DMS 273 (cell line): ENCODE results near the gene TBC1D1.

Source experiments
- DNase-seq: peaks from one replicate; lab custom pipeline; 2025; ENCODE audit not compliant: unreplicated experiment; lab: John Stamatoyannopoulos, UW

TBC1D1 gene

GRCh38 chr4:38119668-38120385, 228.9 kb downstream of the TBC1D1 start:
- DNase-seq, result no peak

DNA sequence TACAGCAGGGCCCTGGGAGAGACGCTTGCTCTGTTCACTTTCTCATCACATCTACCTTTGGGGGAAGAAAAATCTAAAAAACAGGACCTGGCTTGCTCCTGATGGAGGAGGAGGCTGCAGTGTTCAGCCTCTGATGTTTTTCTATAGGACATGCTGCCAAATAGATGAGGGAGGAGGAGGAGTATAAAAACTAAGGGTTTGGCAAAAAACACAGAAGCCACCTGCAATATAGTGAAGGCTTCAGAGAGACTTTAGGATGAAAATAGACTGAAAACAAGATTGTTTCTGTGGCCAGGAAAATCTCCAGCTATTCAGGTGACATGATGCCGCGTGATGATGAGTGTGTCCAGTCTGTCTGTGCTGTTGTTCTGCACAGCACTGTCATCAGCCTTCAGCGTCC, 229.9 kb downstream of the TBC1D1 start:
- no peak for DNase-seq

DNA sequence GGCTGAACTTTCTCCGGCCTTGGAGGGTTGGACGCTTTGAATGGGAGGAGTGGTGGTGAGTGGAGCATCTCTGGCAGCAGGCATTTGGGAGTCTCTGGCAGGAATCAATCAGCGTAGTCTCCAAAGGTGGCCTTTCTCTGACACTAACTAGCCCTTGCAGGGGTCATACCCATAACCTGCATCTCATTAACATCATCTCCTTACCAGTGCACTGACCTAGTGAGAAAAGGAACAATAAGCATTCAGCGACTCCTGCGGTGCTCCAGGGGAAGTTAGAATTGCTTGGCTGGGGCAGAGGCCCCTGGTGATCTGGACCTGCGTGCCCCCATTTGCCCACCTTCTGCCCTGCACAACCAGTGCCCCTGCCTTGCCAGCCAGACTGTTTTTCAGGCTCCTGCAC, 231.2 kb downstream of the TBC1D1 start:
- no peak for DNase-seq

DNA sequence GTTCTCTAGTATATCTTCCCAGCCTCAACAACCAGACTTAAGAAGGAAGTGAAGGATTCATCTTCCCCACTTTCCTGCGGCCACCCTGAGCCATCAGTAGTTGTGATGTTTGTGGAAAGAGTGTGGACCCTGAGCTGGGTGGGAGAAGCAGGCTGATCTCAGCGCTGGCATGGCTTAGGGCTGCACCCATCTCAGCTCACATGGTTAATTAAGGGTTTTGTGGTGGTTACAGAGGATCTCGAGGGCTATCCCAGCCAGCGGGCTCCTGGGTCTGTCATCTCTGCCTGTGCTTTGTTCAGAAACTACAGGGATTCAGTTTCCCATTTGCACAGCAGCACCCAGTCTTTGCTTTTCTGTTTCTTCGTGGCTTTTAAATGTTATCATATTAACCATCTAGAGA, 232.7 kb downstream of the TBC1D1 start:
- no peak for DNase-seq

GRCh38 chr4:38124961-38125360, 234.1 kb downstream of the TBC1D1 start:
- no peak for DNase-seq

- DNase-seq, result no peak
Measured at GRCh38 chr4:38125816-38126215, 234.9 kb downstream of the TBC1D1 start.

- no peak for DNase-seq
Measured at GRCh38 chr4:38128478-38129459, 237.9 kb downstream of the TBC1D1 start.

DNA sequence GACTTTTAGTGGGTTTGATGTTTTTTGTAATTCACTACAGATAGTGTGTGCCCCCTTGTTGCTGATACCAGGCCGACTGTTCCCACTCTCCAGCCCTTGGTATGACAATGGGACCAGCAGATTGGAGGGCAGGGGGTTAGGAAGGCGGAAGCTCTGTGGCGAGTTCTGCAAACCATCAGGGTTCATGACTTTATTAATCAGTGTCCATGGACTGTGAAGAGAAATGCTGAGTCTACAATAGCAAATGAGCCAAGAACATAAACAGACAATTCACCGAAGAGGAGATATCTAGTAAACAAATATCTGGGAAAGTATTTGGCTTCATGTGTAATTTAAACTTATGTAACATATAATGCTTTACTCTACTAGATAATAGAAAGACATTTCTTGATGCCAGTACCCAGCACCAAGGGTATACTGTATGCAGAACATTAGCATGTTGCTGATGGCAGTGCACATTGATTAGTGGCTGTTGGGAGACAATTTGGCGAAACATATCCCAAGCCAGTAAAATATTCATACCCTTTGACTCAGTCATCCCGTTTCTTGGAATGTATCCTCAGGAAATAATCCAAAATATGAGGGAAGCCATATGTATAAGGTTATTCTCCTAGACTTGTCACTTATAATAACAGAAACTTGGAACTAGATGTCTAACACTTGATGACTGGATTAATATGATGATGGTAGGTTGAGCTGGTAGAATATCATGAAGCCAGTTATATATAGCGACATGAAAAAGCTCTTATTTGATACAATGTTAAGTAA, 238.8 kb downstream of the TBC1D1 start:
- no peak for DNase-seq

DNA sequence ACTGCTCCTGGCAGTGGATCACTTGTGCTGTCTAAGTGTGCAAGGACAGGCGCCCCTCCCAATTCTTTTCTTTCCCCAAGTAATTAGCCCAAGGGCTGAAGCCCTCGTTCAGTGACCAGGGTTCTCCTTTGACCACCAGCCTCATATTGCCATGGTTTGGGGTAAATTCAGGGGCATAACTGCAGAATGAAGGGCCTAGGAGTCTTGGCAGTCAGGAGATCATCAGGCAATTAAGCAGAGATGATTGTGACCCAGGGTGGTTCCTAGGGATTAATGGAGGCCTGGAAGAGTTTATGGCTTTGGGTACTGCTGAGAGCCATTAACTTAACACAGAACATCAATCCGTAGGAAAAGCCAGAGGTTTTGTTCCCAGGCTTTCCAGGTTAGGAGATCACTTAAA, 240.0 kb downstream of the TBC1D1 start:
- DNase-seq, result no peak

GRCh38 chr4:38131371-38132091, 240.6 kb downstream of the TBC1D1 start:
- no peak for DNase-seq

DNA sequence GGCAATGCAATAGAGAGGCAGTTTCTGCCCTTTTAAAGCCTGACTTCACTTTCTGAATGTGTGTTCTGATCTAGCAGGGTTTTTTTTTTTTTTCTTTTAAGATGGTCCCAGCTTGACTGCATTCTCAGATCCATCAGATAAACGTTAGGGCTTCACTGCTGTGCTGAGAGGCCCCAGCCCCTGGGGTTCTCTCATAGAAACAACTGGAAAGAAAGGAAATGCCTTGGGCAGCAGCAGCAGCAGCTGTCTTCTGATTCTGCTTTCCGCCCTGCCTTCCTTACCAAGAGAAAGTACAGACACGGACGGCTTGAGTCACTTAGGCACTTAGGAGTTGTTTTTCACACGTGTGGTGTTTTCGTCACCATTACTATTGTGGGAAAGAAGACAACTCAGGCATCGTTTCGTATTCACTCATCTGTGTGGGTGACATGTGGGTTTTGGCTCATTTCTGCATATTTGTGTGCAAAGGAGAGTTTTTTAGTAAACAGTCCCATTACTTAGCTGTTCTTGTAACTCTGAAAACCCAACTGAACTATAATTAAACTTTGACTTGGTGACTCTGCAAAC, 241.3 kb downstream of the TBC1D1 start:
- no peak for DNase-seq

DNA sequence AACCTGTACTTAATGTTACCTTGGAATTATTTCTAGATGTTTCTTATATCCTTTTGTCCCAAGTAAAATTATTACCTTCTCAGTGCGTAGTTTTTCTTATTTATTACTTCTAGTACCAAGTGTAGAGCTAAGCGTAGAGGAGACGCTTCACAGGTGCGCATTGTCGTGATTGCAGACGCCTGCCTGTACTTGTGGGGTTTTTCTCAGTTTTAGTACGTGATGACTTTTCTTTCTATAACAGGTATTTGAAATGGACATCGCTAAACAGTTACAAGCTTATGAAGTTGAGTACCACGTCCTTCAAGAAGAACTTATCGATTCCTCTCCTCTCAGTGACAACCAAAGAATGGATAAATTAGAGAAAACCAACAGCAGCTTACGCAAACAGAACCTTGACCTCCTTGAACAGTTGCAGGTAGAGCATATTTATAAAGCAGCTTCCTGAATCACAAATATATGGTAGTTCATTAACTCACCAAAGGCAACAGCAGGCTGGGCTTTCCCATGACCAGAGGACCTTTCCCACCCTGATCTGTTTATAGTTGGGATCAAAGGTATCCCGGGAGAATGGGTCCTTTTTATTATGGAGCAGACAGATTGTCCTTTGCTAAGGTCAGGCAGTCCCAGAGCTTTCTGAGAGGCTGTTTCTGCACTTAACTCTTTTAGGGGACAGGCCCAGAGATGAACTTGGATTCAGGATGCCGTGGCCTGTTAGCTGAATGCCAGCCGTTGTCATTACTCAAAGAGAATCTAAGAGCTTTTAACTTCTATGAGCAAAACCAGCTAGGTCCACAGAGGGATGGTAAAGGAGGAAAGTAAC, 242.2 kb downstream of the TBC1D1 start:
- no peak for DNase-seq

GRCh38 chr4:38133711-38134480, 243.0 kb downstream of the TBC1D1 start:
- DNase-seq, result no peak

- no peak for DNase-seq
Measured at GRCh38 chr4:38135201-38135600, 244.3 kb downstream of the TBC1D1 start.

DNA sequence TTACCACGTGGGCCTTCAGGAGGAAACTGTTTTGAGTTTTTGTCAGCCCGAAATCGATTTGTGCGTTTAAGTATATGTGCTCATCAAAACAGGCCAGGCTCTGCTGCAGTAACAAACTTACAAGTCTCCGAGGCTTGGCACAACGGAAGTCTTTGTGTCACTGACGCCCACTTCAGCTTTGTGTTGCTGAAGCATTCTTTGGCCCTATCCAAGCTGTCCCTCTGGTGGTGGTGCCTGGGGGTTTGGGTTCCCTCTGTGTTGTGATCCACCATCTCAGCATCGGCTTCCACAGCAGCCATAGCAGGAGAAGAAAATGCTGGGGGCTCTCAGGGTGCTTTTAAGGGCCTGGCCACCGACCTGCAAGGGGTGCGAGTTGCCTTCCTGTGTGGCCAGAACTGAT, 245.7 kb downstream of the TBC1D1 start:
- DNase-seq, result no peak

GRCh38 chr4:38137080-38137479, 246.2 kb downstream of the TBC1D1 start:
- no peak for DNase-seq

DNA sequence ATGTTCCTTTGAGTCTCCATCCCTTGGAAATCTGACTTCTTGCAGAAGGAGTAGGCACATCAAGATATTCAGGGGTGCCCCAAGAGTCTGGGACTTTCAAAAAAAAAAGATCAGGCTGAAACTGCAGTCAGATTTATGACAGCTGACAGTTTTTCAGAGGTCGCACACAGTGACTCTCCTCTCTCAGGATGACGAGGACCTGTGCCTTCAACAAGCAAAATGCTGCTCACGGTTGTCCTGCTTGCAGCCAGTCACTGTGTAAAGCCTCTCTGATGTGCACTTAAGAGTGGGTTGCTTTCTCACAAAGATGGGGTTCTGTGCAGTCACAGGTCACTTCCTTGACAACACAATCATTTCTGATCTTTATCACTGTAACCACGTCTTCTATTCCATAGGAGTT, 247.5 kb downstream of the TBC1D1 start:
- DNase-seq, result no peak

DNA sequence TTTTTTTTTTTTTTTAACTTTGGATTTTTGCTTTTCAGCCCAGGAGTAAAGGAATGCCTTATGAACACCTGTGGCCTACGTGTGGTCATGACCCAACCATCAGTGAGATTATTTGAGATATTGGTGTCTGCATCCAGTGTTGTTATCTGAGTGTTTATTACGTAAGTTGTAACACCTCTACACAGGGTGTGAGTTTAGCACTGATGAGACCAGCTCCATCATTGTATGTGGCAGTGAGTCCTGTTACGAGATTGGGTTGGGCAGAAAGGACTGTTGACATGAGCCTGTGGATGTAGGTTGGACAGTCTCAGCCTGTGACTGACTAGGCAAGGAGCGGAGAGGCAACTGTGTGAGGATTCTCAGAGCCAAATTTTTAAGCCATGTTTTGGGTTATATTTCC, 248.3 kb downstream of the TBC1D1 start:
- DNase-seq, result no peak

GRCh38 chr4:38140643-38141203, 249.8 kb downstream of the TBC1D1 start:
- no peak for DNase-seq
